Left lung (tissue), 14 donors: ENCODE data around the gene TMEM168. TPM values are rescaled to one million over a fixed set of nuclear protein-coding genes. Genes with fewer than 3 reads are reported as not detected.
"Not testable (repeated sequence)": the region's sequence is repeated elsewhere in the genome, so short reads cannot be mapped to it uniquely, and the experiment has no call there.

Experiments used
- ATAC-seq: fragments of 200-7000 bp; cut with Tn5 transposase; one replicate; pipeline ENCODE4 v1.9.1; 2020; ENCODE audit warnings: moderate library complexity
- DNase-seq, 4 donors: peaks; one replicate each; pipeline ENCODE4 v3.0.0-alpha.2; 2013 to 2020
- H3K27ac ChIP-seq, 2 donors: fragments of 200-600 bp; sonication (generic) in 1 of 2; one replicate each; pipeline versions ENCODE4 v1.5.0 to v1.8.0; 2020 to 2021
- H3K27me3 ChIP-seq, 2 donors: fragments of 200-600 bp; sonication (generic) in 1 of 2; one replicate each; pipeline versions ENCODE4 v1.5.0 to v1.8.0; 2020 to 2021
- H3K36me3 ChIP-seq, 2 donors: fragments of 200-600 bp; sonication (generic) in 1 of 2; one replicate each; pipeline versions ENCODE4 v1.5.0 to v1.8.0; 2020 to 2021
- H3K4me1 ChIP-seq, 2 donors: fragments of 200-600 bp; one replicate each; pipeline ENCODE4 v1.8.0; 2021
- H3K4me3 ChIP-seq, 2 donors: fragments of 200-600 bp; sonication (generic) in 1 of 2; one replicate each; pipeline versions ENCODE4 v1.5.0 to v1.8.0; 2020 to 2021; ENCODE audit warnings: mild to moderate bottlenecking in 1 of 2
- H3K9me3 ChIP-seq, 2 donors: fragments of 200-600 bp; sonication (generic) in 1 of 2; one replicate each; pipeline versions ENCODE4 v1.5.0 to v1.8.0; 2020 to 2021
- CTCF ChIP-seq, 2 donors: fragments of 200-600 bp; sonication (generic) in 1 of 2; IDR thresholded peaks; one replicate each; pipeline versions ENCODE4 v1.5.0 to v1.8.0; 2021; ENCODE audit warnings: antibody characterized with exemption in 2 of 2
- intact Hi-C, 2 donors: fragments of 100-400 bp; cut with DNase I; formaldehyde crosslinking; loops; one replicate each; pipeline versions ENCODE4 v1.11.2 to v1.14.2; 2022
- long read RNA-seq, 12 donors: library from polyadenylated mRNA in 2 of 12; unstranded in 2 of 12; transcript quantifications; one replicate each; pipeline ENCODE4 v2.0.0 and lab custom pipeline, GENCODE V29; 2019 to 2026
- polyA plus RNA-seq, 6 donors: library from polyadenylated mRNA; unstranded; fragments of 120-200 nt; gene quantifications; one replicate each; pipeline ENCODE4 v1.2.1, GENCODE V29; 2013; ENCODE audit not compliant: insufficient read length in 6 of 6
- total RNA-seq, 2 donors: library from RNA; stranded (reverse); fragmentation: NEBNext Ultra II Directional; extraction: Animal tissue kit (Norgen Biotek cat#: 25700); gene quantifications; one replicate each; pipeline ENCODE4 v1.2.1, GENCODE V29; 2021
- donor health status: DM: no; HTN: yes; CAD: no.
- donor health status: DM: no; HTN: no; CAD: no.

TMEM168 gene
- total RNA-seq: 10 to 100 TPM; 22.3 to 29.8 TPM
- 10 to 100 TPM; 62.4 to 75.4 (median 68.1) TPM for polyA plus RNA-seq
- long read RNA-seq, donor 1, full-length matches to known transcripts: 11 of 32 reads
- long read RNA-seq, donor 1, partial matches to known transcripts: 21 of 32 reads
- long read RNA-seq, donor 1, other reads (novel, unspliced or antisense): 0 of 32 reads
- long read RNA-seq, donor 2, full-length matches to known transcripts: 11 of 21 reads
- long read RNA-seq, donor 2, partial matches to known transcripts: 10 of 21 reads
- long read RNA-seq, donor 2, other reads (novel, unspliced or antisense): 0 of 21 reads
- long read RNA-seq, donor 3, full-length matches to known transcripts: 4 of 4 reads
- long read RNA-seq, donor 3, partial matches to known transcripts: 0 of 4 reads
- long read RNA-seq, donor 3, other reads (novel, unspliced or antisense): 0 of 4 reads
- long read RNA-seq, donor 4, partial matches to known transcripts: 1 of 2 reads
- long read RNA-seq, donor 4, other reads (novel, unspliced or antisense): 0 of 2 reads
- long read RNA-seq, donor 5, full-length matches to known transcripts: 8 of 15 reads
- long read RNA-seq, donor 5, partial matches to known transcripts: 7 of 15 reads
- long read RNA-seq, donor 5, other reads (novel, unspliced or antisense): 0 of 15 reads
- long read RNA-seq, donor 6, full-length matches to known transcripts: 7 of 19 reads
- long read RNA-seq, donor 6, partial matches to known transcripts: 12 of 19 reads
- long read RNA-seq, donor 6, other reads (novel, unspliced or antisense): 0 of 19 reads
- long read RNA-seq, donor 7, full-length matches to known transcripts: 8 of 17 reads
- long read RNA-seq, donor 7, partial matches to known transcripts: 9 of 17 reads
- long read RNA-seq, donor 7, other reads (novel, unspliced or antisense): 0 of 17 reads
- long read RNA-seq, donor 8, full-length matches to known transcripts: 12 of 25 reads
- long read RNA-seq, donor 8, partial matches to known transcripts: 13 of 25 reads
- long read RNA-seq, donor 8, other reads (novel, unspliced or antisense): 0 of 25 reads
- long read RNA-seq, donor 9: 0 reads
- long read RNA-seq, donor 10: 0 reads
- long read RNA-seq, donor 11, full-length matches to known transcripts: 13 of 18 reads
- long read RNA-seq, donor 11, partial matches to known transcripts: 5 of 18 reads
- long read RNA-seq, donor 11, other reads (novel, unspliced or antisense): 0 of 18 reads
- long read RNA-seq, donor 12, full-length matches to known transcripts: 14 of 20 reads
- long read RNA-seq, donor 12, partial matches to known transcripts: 6 of 20 reads
- long read RNA-seq, donor 12, other reads (novel, unspliced or antisense): 0 of 20 reads

- Histone ChIP-seq H3K36me3 (no peaks in the 10 kb centered on the region), H3K27ac (peak within 1 kb of the TSS; percentile 91 to 93), H3K4me3 (peak within 1 kb of the TSS; percentile 59 to 77), H3K27me3 (no peaks in the 10 kb centered on the region), H3K9me3 (no peaks in the 10 kb centered on the region), H3K4me1 (peaks cover 0 to 16% of the 10 kb centered on the region in 2 donors)
- no peak for TF ChIP-seq CTCF (IDR thresholded peaks at IDR 0.05)
- DNase-seq (peak; percentile 85 to 97 (median 86)), ATAC-seq (peak; percentile 96)
- intact Hi-C loops: no loop called here
These were observed at the start of gene TMEM168 for GRCh38 chr7:112789817-112790585. TMEM168 (minus strand) TSS chr7:112790393; CDS start chr7:112784825, 5,568 bp downstream.

- ATAC-seq, H3K27me3 ChIP-seq, H3K9me3 ChIP-seq, intact Hi-C loops, DNase-seq, H3K4me1 ChIP-seq, H3K27ac ChIP-seq, H3K4me3 ChIP-seq: not testable (repeated sequence)
- peaks cover 0 to 16% of the 10 kb centered on the region in 2 donors for H3K36me3 ChIP-seq
These were observed 45.7 kb upstream of the TMEM168 start for GRCh38 chr7:112835928-112836327.

GRCh38 chr7:112833082-112833481 is 42.9 kb upstream of the TMEM168 start:
- intact Hi-C loops: no loop called here
- H3K27ac ChIP-seq: no peak overlapping the region
- peaks cover 0 to 38% of the 10 kb centered on the region in 2 donors for H3K36me3 ChIP-seq
- no peak overlapping the region for H3K4me3 ChIP-seq
- H3K9me3 ChIP-seq: peaks cover 0 to 22% of the 10 kb centered on the region in 2 donors
- no peak for DNase-seq
- H3K4me1 ChIP-seq: no peaks in the 10 kb centered on the region
- no peak for TF ChIP-seq CTCF (IDR thresholded peaks at IDR 0.05)
- no peaks in the 10 kb centered on the region for H3K27me3 ChIP-seq
- no peak for ATAC-seq

GRCh38 chr7:112830769-112831168 is 40.6 kb upstream of the TMEM168 start:
- no peaks in the 10 kb centered on the region for H3K4me1 ChIP-seq
- no peaks in the 10 kb centered on the region for H3K27me3 ChIP-seq
- ATAC-seq (no peak), DNase-seq (no peak)
- no peak for TF ChIP-seq CTCF (IDR thresholded peaks at IDR 0.05)
- no peak overlapping the region for H3K27ac ChIP-seq
- intact Hi-C loops: no loop called here
- peaks cover 0 to 25% of the 10 kb centered on the region in 2 donors for H3K9me3 ChIP-seq
- H3K4me3 ChIP-seq: no peak overlapping the region
- peaks cover 0 to 44% of the 10 kb centered on the region in 2 donors for H3K36me3 ChIP-seq
